GM18526 (cell line): ENCODE data around the gene NDOR1.

Experiments
- POLR2A ChIP-seq: IDR thresholded peaks from 3 replicates; pipeline ENCODE4 v1.6.1; 2011; ENCODE audit not compliant: insufficient read length; ENCODE audit errors: extremely low read depth

The NDOR1 gene

GRCh38 chr9:137198902-137199283 lies 6.6 kb upstream of the NDOR1 start:
- no peak for TF ChIP-seq POLR2A

- TF ChIP-seq POLR2A = no peak
Measured at GRCh38 chr9:137199411-137200121, 5.9 kb upstream of the NDOR1 start.

- peak; percentile 94 for TF ChIP-seq POLR2A
Measured at GRCh38 chr9:137200311-137201204, 4.9 kb upstream of the NDOR1 start, which contains the start of gene TPRN. TSS of gene TPRN (minus strand) at chr9:137200741. CDS start at chr9:137200711, 30 bp downstream.

GRCh38 chr9:137201205-137201868 lies 4.2 kb upstream of the NDOR1 start:
- TF ChIP-seq POLR2A = no peak

- TF ChIP-seq POLR2A = no peak
Measured at GRCh38 chr9:137202966-137203365, 2.5 kb upstream of the NDOR1 start.

- TF ChIP-seq POLR2A = no peak
Measured at GRCh38 chr9:137204731-137205125, 772 bp upstream of the NDOR1 start.

- no peak for TF ChIP-seq POLR2A
Measured at GRCh38 chr9:137206602-137207001, 1.1 kb downstream of the NDOR1 start.

- TF ChIP-seq POLR2A = peak; percentile 20
Measured at GRCh38 chr9:137211532-137211931, 6.0 kb downstream of the NDOR1 start.

- TF ChIP-seq POLR2A = no peak
Measured at GRCh38 chr9:137212520-137212919, 7.0 kb downstream of the NDOR1 start.

- no peak for TF ChIP-seq POLR2A
Measured at GRCh38 chr9:137213160-137214060, 7.9 kb downstream of the NDOR1 start.

GRCh38 chr9:137214620-137215019 lies 9.1 kb downstream of the NDOR1 start:
- TF ChIP-seq POLR2A = no peak

GRCh38 chr9:137215196-137215986 lies 9.9 kb downstream of the NDOR1 start:
- no peak for TF ChIP-seq POLR2A

- TF ChIP-seq POLR2A = no peak
Measured at GRCh38 chr9:137216188-137216965, 10.9 kb downstream of the NDOR1 start.
